Dermis blood vessel endothelial cell (primary cell): ENCODE measurements around the gene CAMKK1. TPM values are rescaled to one million over a fixed set of nuclear protein-coding genes. Genes with fewer than 3 reads are reported as not detected.

Source experiments
- DNase-seq: peaks from one replicate; pipeline ENCODE4 v3.0.0; 2010
- total RNA-seq: library from RNA; depleted of rRNA; stranded (reverse); fragments of >200 nt; gene quantifications from 2 replicates; pipeline ENCODE4 v1.2.3, GENCODE V29; 2014

CAMKK1 gene
- total RNA-seq, 1 donor from 2014 or later: 2.2 TPM

DNA sequence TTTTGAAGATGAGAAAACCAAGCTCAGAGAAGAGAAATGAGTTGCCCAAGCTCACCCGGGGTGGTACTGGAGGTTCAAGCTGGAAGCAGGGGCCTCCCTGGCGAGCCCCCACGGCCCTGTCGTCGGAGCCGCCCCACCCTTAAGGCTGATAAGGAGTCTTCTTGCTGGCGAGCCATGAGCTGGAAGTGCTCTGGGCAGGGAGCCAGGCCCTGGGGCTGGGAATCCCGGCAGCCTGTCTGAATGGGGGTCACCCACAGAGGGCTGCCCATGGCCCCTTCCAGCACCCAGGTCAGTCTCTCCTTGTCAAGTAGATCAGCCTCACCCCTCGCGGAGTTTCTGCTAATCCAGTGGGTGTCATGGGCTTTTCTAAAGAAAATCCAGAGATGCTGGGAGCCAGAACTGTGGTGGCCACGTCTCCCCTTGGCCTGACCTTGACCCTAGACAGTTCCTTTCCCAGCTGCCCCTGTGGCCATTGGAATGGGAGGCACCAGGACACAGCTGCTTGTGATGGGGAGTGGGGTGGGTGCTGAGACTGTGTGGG, 24.6 kb upstream of the CAMKK1 start:
- DNase-seq: peak; percentile 47

DNA sequence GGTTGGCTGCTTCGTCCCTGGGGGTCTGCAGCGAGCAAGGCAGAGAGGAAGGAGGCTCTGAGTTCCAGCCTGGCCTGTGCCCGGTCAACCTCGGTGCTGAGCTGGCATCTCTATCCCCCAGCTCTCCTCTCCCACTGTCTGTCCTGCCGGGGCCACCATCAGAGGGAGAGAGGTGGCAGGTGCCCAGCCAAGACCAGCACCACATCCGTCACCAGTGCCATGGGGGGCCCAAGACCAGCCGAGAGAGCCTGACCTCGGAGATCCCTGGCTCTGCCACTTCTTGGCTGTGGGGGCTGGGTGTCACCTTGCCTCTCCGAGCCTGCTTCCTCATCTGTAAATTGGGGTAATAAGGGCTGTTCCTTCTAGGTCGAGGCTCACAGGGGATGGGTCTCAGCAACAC, 24.0 kb upstream of the CAMKK1 start:
- DNase-seq: no peak

DNA sequence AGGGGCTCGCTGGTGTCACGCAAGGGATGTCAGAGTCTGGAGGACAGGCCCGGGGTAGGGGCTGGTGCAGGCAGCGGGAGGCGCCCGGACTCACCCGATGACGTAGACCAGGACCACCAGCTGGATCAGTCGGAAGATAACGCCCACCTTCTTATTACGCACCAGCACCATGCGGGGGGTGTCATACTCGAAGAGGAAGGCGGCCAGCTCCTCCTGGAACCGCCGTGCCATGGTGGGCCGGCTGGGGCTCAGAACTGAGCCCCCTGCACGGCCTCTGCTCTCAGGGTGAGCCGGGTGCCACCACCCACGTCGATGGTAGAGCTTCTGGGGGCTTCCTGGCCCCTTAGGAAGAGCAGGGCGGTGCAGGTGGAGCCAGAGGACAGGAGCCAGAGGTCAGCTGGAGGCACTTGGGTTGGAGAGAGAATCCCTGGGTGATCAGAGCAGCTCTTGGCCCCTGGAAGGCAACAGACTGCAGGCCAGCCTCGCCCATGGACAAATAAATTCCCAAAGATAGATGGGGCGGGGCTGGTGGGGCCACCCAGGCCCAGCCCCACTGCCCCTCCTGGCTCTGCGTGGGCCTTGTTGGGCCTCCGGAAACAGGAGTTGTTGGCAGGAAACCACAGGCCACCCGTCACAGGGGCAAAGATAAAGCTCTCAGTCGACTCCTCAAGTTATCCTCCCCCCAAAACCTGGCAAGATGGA, 23.3 kb upstream of the CAMKK1 start, which contains the start of gene P2RX1:
P2RX1 (minus strand) TSS at position 471 of the 702 bp plus-strand sequence; CDS start at position 231, 240 bp downstream.
- no peak for DNase-seq

DNA sequence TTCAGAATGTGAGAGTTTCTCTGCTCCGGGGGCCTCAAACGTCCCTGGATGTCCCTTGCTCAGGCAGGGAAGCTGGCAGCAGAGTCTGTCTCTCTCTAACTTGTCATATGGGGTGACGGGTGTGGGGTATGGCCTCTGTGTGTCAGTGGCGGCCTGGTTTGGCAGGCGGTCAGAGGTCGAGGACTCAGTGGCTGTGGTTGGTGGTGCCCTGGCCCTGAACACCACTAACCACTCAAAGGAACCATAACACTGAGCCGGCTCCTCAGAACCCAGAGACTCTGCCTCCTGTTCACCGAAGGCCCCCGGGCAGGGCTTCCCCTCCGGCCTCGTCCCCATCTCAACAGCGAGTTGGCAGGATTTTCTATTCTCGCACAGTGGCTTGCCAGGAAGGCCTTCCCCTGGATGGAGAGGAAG, 22.7 kb upstream of the CAMKK1 start:
- no peak for DNase-seq

DNA sequence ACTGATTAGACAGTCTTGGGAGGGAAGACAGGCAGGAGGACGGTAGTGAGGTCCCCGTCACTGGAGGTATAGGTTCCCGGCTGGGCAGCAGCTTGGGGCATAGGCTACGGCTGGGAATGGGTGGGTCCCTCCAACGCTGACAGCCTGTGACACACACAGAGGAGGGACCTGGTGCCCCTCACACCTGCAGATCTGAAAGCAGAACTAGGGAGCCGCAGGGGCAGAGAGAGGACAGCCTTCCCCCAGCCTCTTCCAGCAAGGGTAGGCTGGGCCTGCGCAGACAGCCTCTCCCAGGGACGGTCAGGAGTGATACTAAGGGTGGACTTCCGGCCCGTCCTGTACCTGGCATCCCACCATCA, 21.4 kb upstream of the CAMKK1 start:
- no peak for DNase-seq

DNA sequence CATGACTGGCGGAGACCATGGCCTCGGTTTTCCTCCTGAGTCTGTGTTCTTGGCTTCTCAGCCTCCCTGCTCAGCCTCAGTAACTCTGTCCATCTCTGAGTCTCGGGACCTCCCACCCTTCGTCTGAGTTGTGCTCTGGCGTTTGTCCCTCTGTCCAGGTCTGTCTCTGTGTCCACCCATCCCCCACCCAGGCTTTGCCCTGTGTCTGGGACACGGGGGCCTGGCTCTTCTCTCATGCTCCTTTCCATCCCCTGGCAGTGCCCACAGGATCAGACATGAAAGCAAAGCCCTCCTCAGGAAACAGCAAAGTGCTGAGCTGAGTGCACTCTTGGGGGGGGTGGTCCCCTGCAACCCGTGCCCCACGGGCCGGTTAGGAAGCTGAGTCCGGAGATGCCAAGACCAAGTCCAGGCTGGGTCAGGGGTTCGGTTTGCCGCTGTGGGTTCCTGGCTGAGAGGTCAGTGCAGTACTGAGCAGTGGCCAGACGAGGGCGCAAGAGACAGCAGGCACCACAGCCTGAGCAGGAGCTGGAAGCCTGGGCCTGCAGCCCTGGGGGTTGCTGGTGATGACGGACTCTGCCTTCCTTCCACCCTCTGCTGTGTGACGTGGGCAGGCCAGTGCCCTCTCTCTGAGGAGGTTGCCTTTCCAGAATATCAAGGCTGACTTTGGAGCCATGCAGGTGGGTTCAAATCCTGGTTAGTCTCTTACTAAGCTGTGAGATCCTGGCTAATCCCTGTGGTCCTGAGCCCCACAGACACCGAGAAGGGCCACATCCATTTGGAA, 20.9 kb upstream of the CAMKK1 start:
- DNase-seq: peak; percentile 84

DNA sequence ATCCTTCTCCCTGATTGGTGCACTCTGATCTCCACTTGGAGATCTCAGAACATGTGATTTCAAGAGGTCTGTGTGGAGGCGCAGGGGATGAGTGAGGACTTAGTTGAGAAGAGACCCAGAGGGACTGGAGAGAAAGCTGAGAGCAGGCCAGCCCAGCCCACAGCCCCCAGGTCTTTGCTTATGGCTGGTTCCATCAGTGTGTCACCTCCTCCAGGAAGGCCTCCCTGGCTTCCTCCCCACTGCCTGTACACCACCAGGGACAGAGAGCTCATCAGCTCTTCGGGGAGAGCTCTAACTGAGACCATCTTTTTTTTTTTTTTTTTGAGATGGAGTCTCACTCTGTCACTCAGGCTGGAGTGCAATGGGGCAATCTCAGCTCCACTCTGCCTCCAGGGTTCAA, 20.0 kb upstream of the CAMKK1 start:
- no peak for DNase-seq

DNA sequence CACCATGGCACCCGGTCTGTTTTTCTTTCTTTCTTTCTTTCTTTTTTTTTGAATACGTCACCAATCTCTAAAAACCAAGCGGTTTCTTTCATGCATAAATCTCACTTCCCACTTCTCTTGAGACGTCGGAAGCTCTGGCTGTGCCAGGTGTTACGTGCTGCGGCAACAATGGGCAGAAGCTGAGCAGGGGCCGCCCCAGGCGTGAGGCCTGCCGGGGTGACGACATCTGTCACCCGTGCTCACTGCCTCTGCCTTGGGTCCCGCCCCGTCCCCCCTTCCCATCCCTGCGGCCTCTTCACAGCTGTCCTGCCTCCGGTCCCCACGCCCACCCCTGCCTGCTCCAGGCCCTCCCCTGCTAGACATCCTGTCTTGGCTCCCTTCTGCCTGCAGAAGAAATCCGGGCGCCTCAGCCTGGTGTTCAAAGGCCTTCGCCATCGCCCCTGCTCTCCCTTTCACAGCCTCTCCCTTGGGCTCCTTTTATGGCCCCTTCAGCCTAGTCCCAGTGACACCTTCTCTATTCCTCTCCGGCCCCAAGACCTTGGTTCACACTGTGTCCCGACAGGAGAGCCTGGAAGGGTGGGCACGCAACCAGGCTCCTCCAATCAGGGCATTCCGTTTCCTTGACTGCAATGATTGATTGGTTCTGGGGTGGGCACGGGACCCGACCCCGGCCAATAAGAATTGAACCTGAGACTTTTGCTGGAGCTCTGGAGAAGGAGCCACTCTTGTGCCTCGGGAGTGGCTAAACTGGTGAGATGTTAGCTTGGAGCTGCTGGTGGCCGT, 18.6 kb upstream of the CAMKK1 start:
- no peak for DNase-seq

DNA sequence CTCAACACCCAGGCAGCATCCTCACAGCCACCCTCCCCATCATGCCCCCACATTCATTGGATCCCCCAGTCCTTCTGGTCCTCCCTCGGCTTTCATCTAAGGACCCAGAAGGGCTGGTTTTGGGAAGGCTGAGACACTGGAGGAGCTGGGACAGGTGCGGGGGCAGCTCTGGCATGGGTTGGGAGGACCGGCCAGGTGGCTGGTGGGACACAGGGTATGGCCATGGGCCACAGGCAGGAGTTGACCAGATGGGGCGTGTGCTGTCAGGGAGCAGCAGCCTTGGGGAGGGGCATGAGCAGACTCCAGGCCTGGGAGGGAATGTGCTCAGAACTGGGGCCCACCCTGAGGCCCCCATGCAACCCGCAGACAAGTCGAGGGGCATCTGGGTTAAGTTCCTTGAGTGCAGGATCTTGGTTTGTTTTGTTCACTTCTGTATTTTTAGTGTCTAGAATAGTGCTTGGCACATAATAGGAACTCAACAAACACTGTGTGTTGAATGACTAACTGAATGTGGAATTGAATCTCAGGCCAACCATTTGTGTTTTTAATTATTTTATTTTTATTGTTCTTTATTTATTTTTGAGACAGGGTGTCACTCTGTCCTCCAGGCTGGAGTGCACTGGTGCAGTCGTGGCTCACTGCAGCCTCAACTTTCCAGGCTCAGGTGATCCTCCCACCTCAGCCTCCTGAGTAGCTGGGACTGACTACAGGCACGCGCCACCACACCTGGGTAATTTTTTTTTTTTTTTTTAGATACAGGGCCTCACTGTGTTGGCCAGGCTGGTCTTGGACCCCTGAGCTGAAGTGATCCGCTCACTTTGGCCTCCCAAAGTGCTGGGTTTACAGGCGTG, 17.8 kb upstream of the CAMKK1 start:
- DNase-seq: no peak

DNA sequence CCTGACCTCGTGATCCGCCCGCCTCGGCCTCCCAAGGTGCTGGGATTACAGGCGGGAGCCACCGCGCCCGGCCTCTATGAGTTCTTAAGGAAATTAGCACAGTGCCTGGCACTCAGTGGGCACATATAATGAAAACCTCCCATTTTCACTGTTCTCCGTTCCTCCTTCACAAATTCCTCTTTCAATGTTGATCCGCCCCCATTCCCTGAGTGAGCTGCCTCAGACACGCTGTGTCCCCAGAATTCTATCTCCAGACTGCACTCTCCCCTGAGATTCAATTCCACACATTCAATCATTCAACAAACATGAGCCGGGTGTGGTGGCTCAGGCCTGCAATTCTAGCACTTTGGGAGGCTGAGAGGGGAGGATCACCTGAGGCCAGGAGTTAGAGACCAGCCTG, 16.4 kb upstream of the CAMKK1 start:
- no peak for DNase-seq

DNA sequence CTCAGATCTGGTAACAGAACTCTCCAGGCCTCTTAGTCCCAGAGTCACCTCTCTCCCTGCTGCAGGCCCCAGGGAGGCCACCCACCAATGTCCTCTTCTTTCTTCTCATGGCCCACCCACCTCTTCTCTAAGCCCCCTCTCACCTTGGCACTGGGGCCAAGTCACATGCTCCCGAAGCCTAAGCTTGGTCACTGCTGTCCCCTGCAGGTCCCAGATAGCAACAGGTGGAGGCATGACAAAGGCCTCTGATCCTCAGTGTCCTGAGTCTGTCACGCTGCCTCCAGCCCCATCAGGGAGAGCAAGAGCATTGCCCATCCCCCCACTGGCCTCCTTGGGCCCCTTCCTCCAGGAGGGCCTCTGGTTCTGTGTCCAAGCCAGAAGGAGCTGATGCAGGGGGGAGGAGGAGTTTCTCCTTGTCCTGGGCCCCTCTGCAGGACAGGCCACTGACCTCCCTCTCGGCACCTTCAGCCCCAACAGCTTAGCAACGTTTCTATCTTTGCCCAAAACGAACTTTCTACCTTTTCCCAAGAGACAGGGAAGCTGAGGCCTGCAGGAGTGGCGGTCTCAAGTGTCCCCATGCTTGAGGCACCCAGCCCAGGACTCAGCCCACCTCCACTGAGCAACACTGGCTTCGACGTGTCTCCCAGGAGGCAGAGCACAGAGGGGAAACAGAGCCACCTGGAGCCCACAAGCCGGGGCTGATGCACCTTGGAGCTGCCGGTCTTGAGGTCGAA, 14.8 kb upstream of the CAMKK1 start:
- DNase-seq: peak; percentile 26

DNA sequence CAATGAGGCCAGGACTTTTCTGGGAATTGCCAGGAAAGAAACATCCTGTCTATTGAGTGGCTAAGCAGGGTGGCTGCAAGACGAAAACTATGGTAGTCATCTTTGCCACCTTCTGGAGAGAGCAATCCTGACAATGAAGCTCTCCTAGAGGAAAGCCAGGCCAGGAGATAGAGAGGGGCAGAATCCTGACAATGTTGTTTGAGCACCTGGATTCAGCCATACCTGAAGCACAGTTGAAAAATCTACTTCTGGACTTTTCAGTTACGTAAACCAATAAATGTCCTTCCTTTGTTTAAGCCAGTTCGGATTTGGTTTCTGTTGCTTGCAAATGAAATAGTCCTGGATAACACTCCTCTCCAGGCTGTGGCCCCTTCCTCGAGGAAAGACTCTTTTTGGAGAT, 14.0 kb upstream of the CAMKK1 start:
- no peak for DNase-seq

DNA sequence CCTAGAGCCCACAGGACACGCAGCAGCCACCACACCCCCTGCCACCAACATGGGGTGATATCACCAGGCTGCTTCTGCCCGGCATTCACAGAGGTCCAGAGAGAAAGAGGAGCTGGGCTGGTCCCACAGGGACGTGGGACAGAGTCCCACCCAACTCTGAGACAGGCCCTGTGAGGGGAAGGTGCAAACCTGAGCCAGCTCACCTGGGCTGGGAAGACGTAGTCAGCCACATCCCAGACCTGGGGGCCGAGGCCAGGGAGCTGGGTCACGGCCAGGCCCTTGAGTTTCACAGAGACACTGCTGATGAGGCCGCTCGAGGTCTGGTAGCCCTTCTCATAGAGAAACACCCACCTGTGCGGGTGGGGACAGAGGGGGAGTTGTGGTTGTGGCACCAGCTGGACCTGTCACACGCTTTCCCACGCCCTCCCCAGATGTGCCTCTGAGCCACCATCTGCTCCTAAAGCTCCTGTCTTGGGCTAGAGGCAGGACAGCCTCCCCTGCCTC, 12.2 kb upstream of the CAMKK1 start:
- DNase-seq: no peak

DNA sequence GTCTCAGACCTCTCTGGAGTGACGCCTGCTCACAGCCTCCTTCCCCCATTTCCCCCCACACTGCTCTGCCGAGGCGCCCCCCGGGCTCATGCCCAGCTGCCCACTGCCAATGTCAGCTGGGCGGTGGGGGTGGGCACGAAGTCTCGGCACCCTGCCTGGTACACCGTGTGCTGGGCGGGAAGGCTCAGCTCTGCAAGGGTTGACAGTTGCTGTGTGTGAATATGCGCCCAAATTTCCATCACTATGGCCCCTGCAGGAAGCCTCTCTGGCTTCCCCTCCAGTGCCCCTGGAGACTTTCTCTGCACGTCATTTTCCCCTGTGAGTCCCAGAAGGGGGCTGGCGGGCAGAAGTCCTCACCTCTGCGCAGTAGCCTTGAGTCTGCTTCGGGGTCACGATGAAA, 11.6 kb upstream of the CAMKK1 start:
- DNase-seq: no peak

DNA sequence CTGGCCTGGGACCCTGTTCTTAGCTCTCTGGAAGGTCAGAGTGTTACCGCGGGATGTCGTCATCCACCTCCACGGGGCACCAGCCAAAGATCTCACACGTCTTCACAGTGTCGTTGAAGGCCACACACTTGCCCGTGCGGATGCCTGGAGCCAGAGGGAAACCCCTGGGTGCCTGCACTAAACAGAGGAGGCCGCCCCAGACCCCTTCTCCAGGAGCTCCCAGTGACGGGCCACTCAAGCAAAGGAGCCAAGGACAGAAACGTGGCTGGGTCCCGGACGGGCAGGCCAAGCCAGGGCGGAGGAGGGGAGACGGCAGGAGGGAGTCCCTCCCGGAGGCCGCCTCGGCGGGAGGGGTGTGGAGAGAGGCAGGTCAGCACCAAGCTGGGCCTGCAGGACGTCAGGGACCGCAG, 11.0 kb upstream of the CAMKK1 start:
- no peak for DNase-seq

DNA sequence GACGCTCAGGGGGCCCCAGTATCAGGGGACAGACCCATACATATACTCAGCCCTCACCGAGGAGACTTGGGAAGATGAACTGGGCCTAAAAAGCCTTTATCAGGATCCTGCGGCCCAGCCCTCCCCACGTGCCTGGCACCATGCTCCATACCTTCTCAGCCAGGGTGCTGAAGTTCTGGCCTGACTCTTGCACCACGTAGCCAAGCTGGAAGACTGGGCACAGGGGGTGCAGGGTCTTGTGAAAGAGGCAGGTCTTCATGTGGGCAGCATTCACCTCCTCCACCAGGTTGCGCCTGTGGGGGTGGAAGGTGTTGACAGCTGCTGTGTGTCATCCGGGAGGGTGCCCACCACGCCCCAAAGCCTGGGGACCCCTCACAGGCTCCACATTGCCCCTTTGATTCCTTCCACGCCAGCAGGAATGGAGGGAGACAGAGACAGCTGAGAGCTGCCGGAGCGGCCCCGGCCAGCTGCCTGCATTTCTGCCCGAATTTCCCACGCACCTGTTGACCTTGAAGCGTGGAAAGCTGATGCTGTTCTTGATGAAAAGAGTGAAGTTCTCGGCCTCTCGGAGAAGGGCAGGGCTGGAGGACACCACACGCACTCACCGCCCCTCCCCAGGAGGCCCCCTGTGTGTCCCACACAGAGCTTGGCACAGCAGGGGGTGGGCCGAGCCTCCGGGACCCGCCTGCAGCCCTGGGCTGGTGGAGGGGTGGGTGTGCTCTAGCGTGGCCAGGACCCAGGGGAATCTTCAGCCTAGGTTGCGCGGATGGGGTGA, 10.4 kb upstream of the CAMKK1 start:
- no peak for DNase-seq

DNA sequence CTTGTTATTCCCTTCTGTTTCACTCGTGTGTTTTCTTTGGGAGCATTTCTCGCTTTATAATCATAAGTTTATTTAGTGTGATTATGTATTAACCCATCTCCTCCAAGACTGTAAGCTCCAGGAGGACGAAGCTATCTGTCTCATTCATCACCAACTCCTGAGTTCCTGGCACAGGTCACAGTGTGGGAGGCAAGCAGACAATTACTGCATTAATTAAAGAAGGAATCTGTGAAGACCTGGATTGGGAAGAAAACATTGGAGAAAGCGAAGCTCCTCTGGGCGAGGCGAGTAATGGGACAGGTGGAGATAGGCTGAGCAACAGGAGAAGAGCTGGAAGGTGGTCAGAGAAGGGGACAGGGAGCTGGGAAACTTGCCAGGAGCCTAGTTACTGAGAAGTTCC, 7.8 kb upstream of the CAMKK1 start:
- DNase-seq: no peak

DNA sequence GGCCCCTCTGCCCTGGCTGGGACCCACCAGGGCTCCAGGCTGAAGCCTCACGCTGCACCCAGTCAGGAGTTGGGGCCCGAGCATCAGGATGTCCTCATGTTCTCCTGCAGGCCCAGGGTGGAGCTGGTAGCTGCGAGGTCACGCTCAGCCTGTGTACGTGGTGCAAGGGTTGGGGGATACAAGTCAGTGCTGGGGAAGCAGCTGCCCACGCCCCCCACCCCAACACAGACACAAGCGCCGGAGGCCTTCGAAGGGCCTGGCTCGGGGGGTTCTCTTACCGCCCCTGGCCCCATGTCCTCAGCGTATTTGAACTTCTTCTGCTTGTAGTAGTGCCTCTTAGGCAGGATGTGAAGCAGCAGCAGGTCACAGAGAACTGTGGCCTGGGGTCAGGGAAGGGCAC, 4.9 kb upstream of the CAMKK1 start:
- no peak for DNase-seq

DNA sequence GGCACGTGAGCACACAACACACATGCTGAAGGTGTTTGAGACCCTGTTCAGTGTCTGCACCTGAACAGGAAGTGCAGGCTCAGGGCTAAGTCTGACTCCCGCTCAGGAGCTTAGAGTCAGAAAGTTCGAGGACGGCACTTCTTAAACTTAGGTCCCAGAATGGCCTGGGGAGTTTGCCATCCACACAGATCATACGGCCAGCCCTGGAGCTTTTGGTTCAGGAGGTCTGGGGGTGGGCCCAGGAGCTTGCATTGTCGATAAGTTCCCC, 4.0 kb upstream of the CAMKK1 start:
- DNase-seq: no peak

DNA sequence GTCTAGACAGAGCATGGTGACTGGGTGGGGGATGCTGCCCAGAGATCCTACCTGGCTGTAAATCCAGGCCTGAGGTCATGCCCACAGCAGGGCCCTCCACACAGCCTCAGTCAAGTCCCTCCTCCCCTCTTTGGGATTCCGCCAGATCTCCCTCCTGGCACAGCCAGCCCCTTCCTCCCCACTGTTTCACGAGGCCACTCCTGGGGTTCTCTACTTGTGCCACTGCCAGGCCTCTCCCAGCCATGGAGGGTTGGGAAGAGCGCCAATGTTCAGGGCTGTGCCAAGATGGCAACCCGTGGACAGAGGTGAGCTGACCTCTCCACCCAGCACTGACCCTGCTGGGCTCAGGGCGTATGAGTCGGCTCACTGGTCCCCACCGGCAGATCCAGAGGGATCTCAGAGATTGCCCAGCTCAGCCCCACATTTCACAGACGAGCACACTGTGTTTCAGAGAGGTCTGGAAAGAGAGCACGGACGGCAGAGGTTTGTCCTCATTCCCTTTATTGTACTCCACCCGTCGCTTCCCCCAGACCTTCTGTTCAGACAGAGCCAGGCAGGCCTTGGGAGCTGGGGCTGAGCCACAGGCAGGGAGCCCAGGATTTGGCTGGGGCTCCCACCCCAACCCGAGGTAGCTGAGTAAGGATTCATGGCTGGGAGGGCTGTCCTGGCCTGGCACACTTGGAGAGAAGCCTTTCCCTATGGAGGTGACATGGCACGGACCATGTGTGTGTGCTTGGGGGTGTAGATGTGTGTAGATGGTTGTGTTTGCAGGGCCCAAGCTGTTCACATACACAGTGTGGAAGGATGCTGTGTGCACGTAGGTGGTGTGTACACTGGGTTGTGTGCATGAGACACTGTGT, 3.5 kb upstream of the CAMKK1 start:
- DNase-seq: no peak
